ENCODE measurements around the gene TXNRD1.

TXNRD1 gene

DNA sequence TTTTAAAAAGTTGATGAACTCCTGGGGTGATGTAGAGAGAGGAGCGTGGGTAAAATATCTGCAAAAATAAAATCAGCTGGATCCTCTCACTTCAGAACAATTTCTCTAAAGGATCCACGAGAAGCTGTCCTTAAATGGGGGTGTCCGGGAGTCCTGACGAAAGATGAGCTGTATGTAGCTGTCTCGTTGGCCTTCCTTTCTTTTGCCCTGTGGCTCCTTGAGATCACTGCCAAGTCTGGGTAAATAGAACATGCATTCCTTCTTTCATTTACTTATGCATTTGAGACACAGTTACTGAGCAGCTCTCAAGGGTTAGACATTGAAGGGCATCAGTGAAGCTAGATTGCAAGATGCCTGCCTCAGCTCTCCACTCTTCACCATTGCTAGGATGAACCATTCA, 35.2 kb upstream of the TXNRD1 start:
- Histone ChIP-seq H3K27me3 (ENCODE audit: insufficient read depth, low read length) (no peaks in the 10 kb centered on the region), H3K9ac (ENCODE audit: low read depth, low read length) (no peak overlapping the region), H3K4me3 (ENCODE audit: low read length) (no peak overlapping the region), H3K36me3 (ENCODE audit: insufficient read depth, low read depth, low read length) (no peaks in the 10 kb centered on the region), H3K27ac (ENCODE audit: low read length) (no peak overlapping the region), H3K4me1 (ENCODE audit: insufficient read depth, low read length) (no peaks in the 10 kb centered on the region), H3K9me3 (ENCODE audit: insufficient read depth, low read depth, low read length) (peaks cover 11% of the 10 kb centered on the region)

DNA sequence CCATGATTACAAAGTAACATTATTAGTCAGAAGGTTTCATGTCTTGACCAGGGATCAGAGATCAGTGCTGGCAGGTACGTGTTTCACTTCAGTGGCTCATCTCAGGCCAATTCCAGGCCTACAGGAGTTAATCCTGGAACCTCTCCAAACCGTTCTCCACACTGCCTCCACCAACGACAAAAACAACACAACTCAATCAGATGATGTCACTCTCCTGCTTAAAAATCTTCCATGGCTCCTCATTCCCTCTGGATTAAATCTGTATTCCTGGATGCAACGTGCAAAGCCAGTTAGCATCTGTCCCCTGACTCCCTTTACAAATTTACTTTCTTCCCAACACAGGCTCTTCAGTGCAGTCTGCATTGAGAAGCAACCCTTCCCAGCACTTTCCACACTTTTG, 34.3 kb upstream of the TXNRD1 start:
- no peaks in the 10 kb centered on the region for H3K36me3 ChIP-seq (ENCODE audit: insufficient read depth, low read depth, low read length)
- no peaks in the 10 kb centered on the region for H3K4me1 ChIP-seq (ENCODE audit: insufficient read depth, low read length)
- H3K9ac ChIP-seq (ENCODE audit: low read depth, low read length): no peak overlapping the region
- no peaks in the 10 kb centered on the region for H3K27me3 ChIP-seq (ENCODE audit: insufficient read depth, low read length)
- peaks cover 11% of the 10 kb centered on the region for H3K9me3 ChIP-seq (ENCODE audit: insufficient read depth, low read depth, low read length)
- no peak overlapping the region for H3K27ac ChIP-seq (ENCODE audit: low read length)
- H3K4me3 ChIP-seq (ENCODE audit: low read length): no peak overlapping the region

DNA sequence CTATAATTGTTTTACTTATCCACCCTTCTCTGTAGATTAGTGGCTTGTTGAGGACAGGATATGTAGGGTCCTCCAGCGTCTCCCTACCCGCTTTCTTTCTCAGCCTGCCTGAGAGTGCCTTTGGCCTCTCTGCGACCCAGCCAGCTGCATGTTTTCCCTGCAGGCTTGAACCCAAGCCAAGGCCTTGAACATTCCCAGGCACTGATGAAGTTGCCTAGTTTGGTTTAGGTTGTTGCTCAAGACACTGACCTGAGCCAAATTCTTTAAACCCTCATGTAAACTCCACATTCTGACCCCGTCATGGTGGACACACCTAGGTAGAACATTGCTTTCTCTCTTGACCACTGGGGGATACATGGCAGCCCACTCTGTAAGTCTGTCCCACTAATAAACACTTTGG, 33.4 kb upstream of the TXNRD1 start:
- Histone ChIP-seq H3K4me1 (ENCODE audit: insufficient read depth, low read length) (no peaks in the 10 kb centered on the region), H3K27me3 (ENCODE audit: insufficient read depth, low read length) (no peaks in the 10 kb centered on the region), H3K36me3 (ENCODE audit: insufficient read depth, low read depth, low read length) (no peaks in the 10 kb centered on the region), H3K9me3 (ENCODE audit: insufficient read depth, low read depth, low read length) (peaks cover 11% of the 10 kb centered on the region), H3K27ac (ENCODE audit: low read length) (no peak overlapping the region), H3K4me3 (ENCODE audit: low read length) (no peak overlapping the region), H3K9ac (ENCODE audit: low read depth, low read length) (no peak overlapping the region)

DNA sequence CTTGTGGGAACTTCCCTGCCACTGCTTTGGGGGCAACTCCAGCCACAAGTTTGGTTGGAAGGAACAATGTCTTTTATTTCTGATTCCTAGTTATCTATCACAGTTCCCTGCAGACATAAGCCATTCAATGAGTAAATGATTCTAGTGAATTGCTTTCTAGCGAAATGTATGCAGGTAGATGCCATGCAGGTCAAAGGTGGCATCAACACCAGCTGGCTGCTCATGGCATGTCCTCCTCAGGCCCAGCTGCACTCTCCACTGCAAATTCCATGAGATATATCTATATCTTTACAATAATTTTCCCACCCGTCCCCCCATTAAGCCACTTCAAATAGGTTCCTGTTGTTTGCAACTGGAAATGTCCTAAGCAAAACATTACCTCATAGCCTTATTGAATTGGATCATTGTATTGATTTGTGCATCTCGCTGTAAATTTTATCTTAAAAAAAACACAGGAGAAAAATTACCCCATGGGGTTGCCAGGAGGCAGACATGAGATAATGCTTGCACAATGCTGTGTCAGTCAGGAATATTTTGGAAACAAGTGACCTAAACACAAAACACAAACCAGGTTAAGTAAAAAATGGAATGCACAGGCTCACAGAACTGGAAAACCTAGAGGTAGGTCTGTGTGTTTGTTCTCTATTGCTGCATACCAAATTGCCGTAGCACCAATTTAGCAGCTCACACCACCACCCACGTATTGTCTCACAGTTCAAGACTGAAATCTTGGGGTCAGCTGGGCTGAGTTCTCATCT, 32.8 kb upstream of the TXNRD1 start:
- no peaks in the 10 kb centered on the region for H3K27me3 ChIP-seq (ENCODE audit: insufficient read depth, low read length)
- H3K4me3 ChIP-seq (ENCODE audit: low read length): no peak overlapping the region
- H3K4me1 ChIP-seq (ENCODE audit: insufficient read depth, low read length): no peaks in the 10 kb centered on the region
- H3K36me3 ChIP-seq (ENCODE audit: insufficient read depth, low read depth, low read length): no peaks in the 10 kb centered on the region
- no peak overlapping the region for H3K27ac ChIP-seq (ENCODE audit: low read length)
- peaks cover 11% of the 10 kb centered on the region for H3K9me3 ChIP-seq (ENCODE audit: insufficient read depth, low read depth, low read length)
- no peak overlapping the region for H3K9ac ChIP-seq (ENCODE audit: low read depth, low read length)

DNA sequence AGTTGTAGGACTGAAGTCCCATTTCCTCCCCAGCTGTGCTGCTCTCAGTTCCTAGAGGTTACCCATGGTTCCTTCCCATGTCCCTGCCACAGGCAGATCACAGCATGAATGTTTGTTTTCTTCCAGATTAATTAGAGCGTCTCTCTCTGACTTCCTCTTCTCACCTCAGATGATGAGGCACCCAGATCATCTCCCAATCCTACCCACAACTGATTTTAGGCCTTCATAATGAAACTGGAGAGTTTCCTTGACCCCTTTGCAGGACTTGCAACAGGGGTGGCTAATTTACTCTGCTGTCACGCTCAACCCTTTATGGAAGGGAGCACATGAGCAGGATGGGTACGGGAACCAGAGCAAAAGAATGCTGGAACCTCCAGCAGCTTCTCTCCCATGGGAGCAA, 32.1 kb upstream of the TXNRD1 start:
- no peak overlapping the region for H3K27ac ChIP-seq (ENCODE audit: low read length)
- no peaks in the 10 kb centered on the region for H3K36me3 ChIP-seq (ENCODE audit: insufficient read depth, low read depth, low read length)
- H3K27me3 ChIP-seq (ENCODE audit: insufficient read depth, low read length): no peaks in the 10 kb centered on the region
- no peaks in the 10 kb centered on the region for H3K4me1 ChIP-seq (ENCODE audit: insufficient read depth, low read length)
- peaks cover 11% of the 10 kb centered on the region for H3K9me3 ChIP-seq (ENCODE audit: insufficient read depth, low read depth, low read length)
- no peak overlapping the region for H3K4me3 ChIP-seq (ENCODE audit: low read length)
- H3K9ac ChIP-seq (ENCODE audit: low read depth, low read length): no peak overlapping the region

DNA sequence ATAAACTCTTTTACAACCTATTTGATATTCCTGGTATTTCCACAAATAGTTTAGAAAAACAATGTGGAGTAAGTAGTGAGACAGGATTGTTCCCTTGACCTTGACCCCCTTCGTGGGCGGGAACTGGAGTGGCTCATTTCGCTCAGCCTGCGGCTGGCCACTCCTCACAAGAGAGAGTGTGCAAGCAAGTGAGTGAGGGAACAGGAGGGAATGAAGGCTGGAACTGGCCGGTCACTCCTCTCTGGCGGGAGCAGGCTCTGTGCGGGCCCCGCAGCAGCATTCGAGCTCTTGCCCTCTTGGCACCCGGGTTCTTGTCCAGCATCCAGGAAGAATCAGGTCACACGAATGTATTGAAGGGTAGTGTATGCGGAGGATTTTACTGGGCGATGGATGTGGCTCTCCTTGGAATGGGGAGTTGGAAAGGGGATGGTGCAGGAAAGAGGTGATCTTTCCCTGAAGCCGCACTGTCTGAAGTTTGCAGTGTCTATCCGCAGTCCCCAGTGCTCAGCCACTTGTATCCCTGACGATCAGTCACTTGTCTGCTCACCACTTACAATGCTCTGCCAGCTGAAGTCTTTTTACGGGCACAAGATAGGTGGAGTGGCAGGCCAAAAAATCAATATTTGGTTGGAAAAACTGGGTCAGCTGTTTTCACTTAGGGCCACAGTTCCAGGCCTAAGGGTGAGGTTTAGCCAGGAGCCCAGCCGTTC, 28.0 kb upstream of the TXNRD1 start:
- H3K4me3 ChIP-seq (ENCODE audit: low read length): no peak overlapping the region
- no peaks in the 10 kb centered on the region for H3K4me1 ChIP-seq (ENCODE audit: insufficient read depth, low read length)
- H3K9ac ChIP-seq (ENCODE audit: low read depth, low read length): no peak overlapping the region
- peaks cover 11% of the 10 kb centered on the region for H3K9me3 ChIP-seq (ENCODE audit: insufficient read depth, low read depth, low read length)
- H3K36me3 ChIP-seq (ENCODE audit: insufficient read depth, low read depth, low read length): no peaks in the 10 kb centered on the region
- H3K27ac ChIP-seq (ENCODE audit: low read length): no peak overlapping the region
- no peaks in the 10 kb centered on the region for H3K27me3 ChIP-seq (ENCODE audit: insufficient read depth, low read length)

DNA sequence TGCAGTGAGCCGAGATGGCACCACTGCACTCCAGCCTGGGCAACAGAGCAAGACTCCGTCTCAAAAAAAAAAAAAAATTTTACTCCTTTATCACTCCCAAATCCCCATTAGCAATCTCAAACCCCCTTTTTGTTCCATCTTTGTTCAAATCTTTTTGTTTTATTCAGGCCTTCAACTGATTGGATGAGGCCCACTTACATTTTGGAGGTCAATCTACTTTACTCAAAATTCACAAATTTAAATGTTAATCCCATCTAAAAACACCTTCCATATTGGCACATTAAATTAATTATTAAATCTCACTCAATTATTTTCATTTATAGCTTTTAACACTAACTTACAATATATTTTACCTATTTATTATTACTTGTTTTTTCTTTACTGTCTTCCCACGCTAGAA, 27.0 kb upstream of the TXNRD1 start:
- Histone ChIP-seq H3K27me3 (ENCODE audit: insufficient read depth, low read length) (no peaks in the 10 kb centered on the region), H3K36me3 (ENCODE audit: insufficient read depth, low read depth, low read length) (no peaks in the 10 kb centered on the region), H3K9ac (ENCODE audit: low read depth, low read length) (no peak overlapping the region), H3K9me3 (ENCODE audit: insufficient read depth, low read depth, low read length) (peaks cover 11% of the 10 kb centered on the region), H3K4me3 (ENCODE audit: low read length) (no peak overlapping the region), H3K4me1 (ENCODE audit: insufficient read depth, low read length) (no peaks in the 10 kb centered on the region), H3K27ac (ENCODE audit: low read length) (no peak overlapping the region)

DNA sequence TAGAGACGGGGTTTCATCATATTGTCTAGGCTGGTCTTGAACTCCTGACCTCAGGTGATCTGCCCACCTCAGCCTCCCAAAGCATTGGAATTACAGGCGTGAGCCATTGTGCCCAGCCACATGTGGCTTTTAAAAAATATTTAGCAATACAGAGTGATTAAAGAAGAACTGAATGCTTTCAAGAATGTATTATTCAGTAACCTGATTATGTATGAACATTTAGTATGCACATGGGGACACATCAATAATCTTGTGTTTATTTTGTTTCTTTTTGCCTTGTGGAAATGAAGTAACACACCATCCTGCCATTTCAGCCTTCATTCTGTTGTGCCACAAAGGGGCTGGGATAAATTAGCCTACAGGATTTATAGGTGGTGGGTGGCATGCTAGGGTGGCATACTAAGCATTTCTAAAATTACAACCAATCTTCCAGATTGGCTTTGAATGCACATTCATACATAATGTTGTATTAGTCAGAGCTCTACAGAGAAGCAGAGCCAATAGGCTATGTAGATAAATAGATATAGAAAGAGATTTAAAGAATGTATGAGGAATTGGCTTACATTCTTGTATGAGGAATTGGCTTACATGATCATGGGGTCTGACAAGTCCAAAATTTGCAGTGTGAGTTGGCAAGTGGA, 25.5 kb upstream of the TXNRD1 start:
- H3K36me3 ChIP-seq (ENCODE audit: insufficient read depth, low read depth, low read length): no peaks in the 10 kb centered on the region
- no peak overlapping the region for H3K27ac ChIP-seq (ENCODE audit: low read length)
- H3K9ac ChIP-seq (ENCODE audit: low read depth, low read length): no peak overlapping the region
- no peaks in the 10 kb centered on the region for H3K9me3 ChIP-seq (ENCODE audit: insufficient read depth, low read depth, low read length)
- no peak overlapping the region for H3K4me3 ChIP-seq (ENCODE audit: low read length)
- no peaks in the 10 kb centered on the region for H3K4me1 ChIP-seq (ENCODE audit: insufficient read depth, low read length)
- H3K27me3 ChIP-seq (ENCODE audit: insufficient read depth, low read length): no peaks in the 10 kb centered on the region

DNA sequence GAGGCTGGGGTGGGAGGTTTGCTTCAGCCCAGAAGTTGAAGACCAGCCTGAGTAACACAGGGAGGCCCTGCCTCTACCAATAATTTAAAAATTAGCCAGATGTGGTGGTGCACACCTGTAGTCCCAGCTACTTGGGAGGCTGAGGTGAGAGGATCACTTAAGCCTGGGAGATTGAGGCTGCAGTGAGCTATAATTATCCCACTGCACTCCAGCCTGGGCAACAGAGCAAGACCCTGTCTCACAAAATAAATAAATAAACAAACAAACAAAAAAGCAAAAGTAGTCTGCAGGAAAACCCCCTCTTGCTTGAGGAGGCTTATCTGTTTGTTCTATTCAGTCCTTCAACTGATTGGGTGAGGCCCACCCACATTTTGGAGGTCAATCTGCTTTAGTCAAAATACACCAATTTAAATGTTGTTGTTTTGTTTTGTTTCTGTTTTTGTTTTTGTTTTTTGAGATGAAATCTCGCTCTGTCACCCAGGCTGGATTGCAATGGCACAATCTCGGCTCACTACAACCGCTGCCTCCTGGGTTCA, 24.9 kb upstream of the TXNRD1 start:
- no peak overlapping the region for H3K4me3 ChIP-seq (ENCODE audit: low read length)
- H3K4me1 ChIP-seq (ENCODE audit: insufficient read depth, low read length): no peaks in the 10 kb centered on the region
- H3K9ac ChIP-seq (ENCODE audit: low read depth, low read length): no peak overlapping the region
- no peak overlapping the region for H3K27ac ChIP-seq (ENCODE audit: low read length)
- H3K27me3 ChIP-seq (ENCODE audit: insufficient read depth, low read length): no peaks in the 10 kb centered on the region
- no peaks in the 10 kb centered on the region for H3K36me3 ChIP-seq (ENCODE audit: insufficient read depth, low read depth, low read length)
- no peaks in the 10 kb centered on the region for H3K9me3 ChIP-seq (ENCODE audit: insufficient read depth, low read depth, low read length)

DNA sequence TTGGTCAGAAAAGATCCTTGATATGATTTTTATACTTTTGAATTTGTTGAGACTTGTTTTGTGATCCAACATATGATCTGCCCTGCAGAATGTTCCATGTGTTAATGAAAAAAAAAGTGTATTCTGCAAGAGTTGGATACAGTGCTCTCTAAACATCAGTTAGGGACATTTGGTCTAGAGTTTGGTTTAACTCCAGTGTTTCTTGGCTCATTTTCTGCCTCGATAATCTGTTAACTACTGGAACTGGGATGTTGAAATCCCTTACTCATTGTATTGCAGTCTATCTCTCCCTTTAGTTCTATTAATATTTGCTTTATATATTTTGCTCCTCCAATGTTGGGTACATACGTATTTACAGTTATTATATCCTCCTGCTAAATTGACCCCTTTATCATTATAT, 18.3 kb upstream of the TXNRD1 start:
- Histone ChIP-seq H3K4me3 (ENCODE audit: low read length) (no peak overlapping the region), H3K36me3 (ENCODE audit: insufficient read depth, low read depth, low read length) (no peaks in the 10 kb centered on the region), H3K9me3 (ENCODE audit: insufficient read depth, low read depth, low read length) (peaks cover 7% of the 10 kb centered on the region; the same call in 1 of the 2 replicates), H3K27ac (ENCODE audit: low read length) (no peak overlapping the region), H3K9ac (ENCODE audit: low read depth, low read length) (no peak overlapping the region), H3K4me1 (ENCODE audit: insufficient read depth, low read length) (no peaks in the 10 kb centered on the region), H3K27me3 (ENCODE audit: insufficient read depth, low read length) (no peaks in the 10 kb centered on the region)

DNA sequence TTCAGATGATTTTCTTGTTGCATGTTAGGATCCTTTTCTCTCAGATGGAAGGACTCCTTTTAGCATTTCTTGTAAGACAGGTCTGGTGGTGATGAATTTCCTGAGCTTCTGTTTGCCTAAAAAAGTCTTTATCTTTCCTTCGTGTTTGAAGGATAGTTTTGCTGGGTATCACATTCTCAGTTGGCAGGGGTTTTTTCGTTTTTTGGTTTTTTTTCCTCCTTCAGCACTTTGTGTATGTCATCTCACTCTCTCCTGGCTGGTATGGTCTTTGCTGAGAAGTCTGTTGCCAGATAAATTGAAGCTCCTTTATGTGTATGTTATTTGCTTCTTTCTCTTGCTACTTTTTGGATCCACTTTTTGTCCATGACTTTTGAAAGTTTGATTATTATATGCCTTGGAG, 15.6 kb upstream of the TXNRD1 start:
- no peak overlapping the region for H3K9ac ChIP-seq (ENCODE audit: low read depth, low read length)
- H3K27me3 ChIP-seq (ENCODE audit: insufficient read depth, low read length): no peaks in the 10 kb centered on the region
- H3K36me3 ChIP-seq (ENCODE audit: insufficient read depth, low read depth, low read length): no peaks in the 10 kb centered on the region
- H3K27ac ChIP-seq (ENCODE audit: low read length): no peak overlapping the region
- peaks cover 7% of the 10 kb centered on the region; the same call in 1 of the 2 replicates for H3K9me3 ChIP-seq (ENCODE audit: insufficient read depth, low read depth, low read length)
- H3K4me1 ChIP-seq (ENCODE audit: insufficient read depth, low read length): peaks cover 4% of the 10 kb centered on the region; the same call in 1 of the 2 replicates
- H3K4me3 ChIP-seq (ENCODE audit: low read length): no peak overlapping the region

Data from iPS-20b (cell line).